Measurements from ENCODE around the gene BMP2K. TPM values are rescaled to one million over a fixed set of nuclear protein-coding genes. Genes with fewer than 3 reads are reported as not detected.

Gene BMP2K
- total RNA-seq, 1 experiment from 2014 or later, result 45.6 TPM

DNA sequence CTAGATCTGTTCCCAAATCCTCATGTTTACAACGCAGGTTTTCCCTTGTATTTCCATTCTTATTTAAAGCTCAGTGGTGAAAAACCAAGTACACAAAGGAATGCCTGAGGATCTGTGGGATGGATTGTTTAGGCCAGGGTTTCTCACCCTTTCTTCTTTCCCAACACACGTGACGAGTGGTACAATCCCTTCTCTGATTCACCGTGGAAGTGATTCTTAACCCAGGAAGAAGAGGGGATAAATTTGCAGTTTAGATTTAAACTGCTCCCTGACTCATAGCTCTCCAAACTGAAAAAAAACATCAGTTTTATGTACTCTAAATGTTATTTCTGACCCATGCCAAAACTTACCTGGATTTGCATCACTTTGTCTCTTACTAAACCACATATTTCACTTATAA lies 146.1 kb downstream of the BMP2K start:
- H3K27ac Mint-ChIP-seq (ENCODE audit: unreplicated experiment), result no peak overlapping the region
- CTCF ChIA-PET, result no interaction called here
- H3K4me1 Mint-ChIP-seq (ENCODE audit: low read depth, unreplicated experiment), result no peaks in the 10 kb centered on the region
- POLR2A ChIA-PET, result no interaction called here
- no peak for DNase-seq
- intact Hi-C loops (cut with micrococcal nuclease; ENCODE audit: unreplicated experiment), result loop anchor here (5.0 kb wide), 1 partner anchor 310 kb away; no protein-coding TSS in a partner anchor
- Histone ChIP-seq H3K36me3 (ENCODE audit: control insufficient read depth, insufficient read depth, low read length) (no peaks in the 10 kb centered on the region), H3K9me3 (no peaks in the 10 kb centered on the region), H3K4me3 (ENCODE audit: low read depth, low read length) (no peak overlapping the region), H3K4me1 (no peaks in the 10 kb centered on the region), H3K27me3 (replicated peaks; ENCODE audit: control insufficient read depth, insufficient read depth, low read length) (no peaks in the 10 kb centered on the region)
- no TSS peak for BruUV-seq (replicated peaks)
- no peaks in the 10 kb centered on the region for H3K27me3 Mint-ChIP-seq (ENCODE audit: insufficient read depth, unreplicated experiment)
- H3K4me3 Mint-ChIP-seq (ENCODE audit: unreplicated experiment), result no peak overlapping the region
- peaks cover 6% of the 10 kb centered on the region for H3K36me3 Mint-ChIP-seq (ENCODE audit: insufficient read depth, unreplicated experiment)
- TF ChIP-seq CTCF (IDR thresholded peaks at IDR 0.05; ENCODE audit: insufficient read depth in 1 of 2, low read depth in 1 of 2, low read length in 1 of 2, severe bottlenecking in 1 of 2, unreplicated experiment in 1 of 2), result no peak
- no peaks in the 10 kb centered on the region for H3K9me3 Mint-ChIP-seq (ENCODE audit: unreplicated experiment)

DNA sequence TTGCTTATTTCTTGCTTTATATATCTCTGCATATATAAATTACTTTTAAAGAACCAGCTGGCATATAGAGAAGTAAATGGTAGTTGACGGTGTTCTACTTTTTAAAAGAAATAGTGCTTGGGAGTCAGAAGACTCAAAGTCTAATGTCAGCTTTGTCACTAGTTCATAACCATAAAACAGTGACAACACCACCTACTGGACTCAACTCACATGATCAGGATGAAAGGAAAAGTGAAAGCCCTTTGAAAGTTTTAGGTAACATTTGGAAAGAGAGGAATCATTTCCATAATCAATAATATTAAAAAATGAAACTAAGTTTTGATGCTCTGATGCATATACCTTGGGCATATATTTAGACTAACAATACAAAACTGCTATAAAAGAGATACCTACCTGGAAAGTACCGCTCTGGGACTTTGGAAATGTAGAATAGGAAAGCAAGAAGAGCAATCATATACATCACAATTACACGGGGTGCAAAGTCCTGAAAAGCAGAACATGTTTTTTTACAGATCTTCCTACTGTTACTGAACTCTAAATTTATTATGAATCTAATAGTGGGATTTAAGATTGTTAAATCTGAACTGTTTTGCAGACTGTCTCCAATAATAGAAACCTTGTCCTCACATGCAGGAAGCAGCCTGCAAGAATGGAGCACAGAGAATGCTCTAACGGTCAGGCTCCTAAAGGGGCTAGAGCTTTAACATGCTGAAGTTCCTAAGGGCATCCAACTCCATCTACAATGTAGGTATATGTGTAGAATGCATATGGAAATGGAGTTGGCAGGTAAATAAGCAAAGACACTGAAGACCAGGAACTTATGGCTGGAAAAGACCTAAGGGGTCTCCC lies 147.5 kb downstream of the BMP2K start:
- Histone ChIP-seq H3K4me1 (no peaks in the 10 kb centered on the region), H3K36me3 (ENCODE audit: control insufficient read depth, insufficient read depth, low read length) (no peaks in the 10 kb centered on the region), H3K4me3 (ENCODE audit: low read depth, low read length) (no peak overlapping the region), H3K27me3 (replicated peaks; ENCODE audit: control insufficient read depth, insufficient read depth, low read length) (no peaks in the 10 kb centered on the region), H3K9me3 (no peaks in the 10 kb centered on the region)
- H3K4me1 Mint-ChIP-seq (ENCODE audit: low read depth, unreplicated experiment), result no peaks in the 10 kb centered on the region
- no peak for DNase-seq
- TF ChIP-seq CTCF (IDR thresholded peaks at IDR 0.05; ENCODE audit: insufficient read depth in 1 of 2, low read depth in 1 of 2, low read length in 1 of 2, severe bottlenecking in 1 of 2, unreplicated experiment in 1 of 2), result peak in 1 of 2 experiments; percentile 10
- CTCF ChIA-PET, result interaction anchor here (1.0 kb wide), 1 partner anchor 929 kb away, joined by 3 read pairs; no protein-coding TSS in a partner anchor
- no peak overlapping the region for H3K4me3 Mint-ChIP-seq (ENCODE audit: unreplicated experiment)
- H3K9me3 Mint-ChIP-seq (ENCODE audit: unreplicated experiment), result no peaks in the 10 kb centered on the region
- peaks cover 7% of the 10 kb centered on the region for H3K36me3 Mint-ChIP-seq (ENCODE audit: insufficient read depth, unreplicated experiment)
- intact Hi-C loops (cut with micrococcal nuclease; ENCODE audit: unreplicated experiment), result loop anchor here (5.0 kb wide), 1 partner anchor 311 kb away; no protein-coding TSS in a partner anchor
- no peaks in the 10 kb centered on the region for H3K27me3 Mint-ChIP-seq (ENCODE audit: insufficient read depth, unreplicated experiment)
- H3K27ac Mint-ChIP-seq (ENCODE audit: unreplicated experiment), result no peak overlapping the region
- BruUV-seq (replicated peaks), result no TSS peak
- POLR2A ChIA-PET, result no interaction called here

DNA sequence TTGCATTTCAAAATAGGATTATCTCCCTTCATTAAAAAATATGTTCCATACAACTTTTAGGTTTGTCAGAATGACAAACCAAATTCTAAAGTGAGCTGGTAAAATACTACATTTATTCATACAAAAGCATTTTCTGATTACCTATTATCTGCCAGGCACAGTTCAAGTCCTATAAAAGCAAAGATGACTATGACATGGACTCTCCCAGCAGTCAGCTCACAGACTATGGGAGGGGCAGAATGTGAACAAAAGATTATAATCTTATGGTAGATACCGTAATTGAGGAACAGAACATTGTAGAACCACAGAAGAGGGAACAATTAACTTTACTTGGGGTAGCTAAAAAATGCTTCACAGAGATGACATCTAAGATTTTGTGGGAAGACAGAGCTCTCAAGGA lies 150.7 kb downstream of the BMP2K start:
- no peak for TF ChIP-seq CTCF (IDR thresholded peaks at IDR 0.05; ENCODE audit: insufficient read depth in 1 of 2, low read depth in 1 of 2, low read length in 1 of 2, severe bottlenecking in 1 of 2, unreplicated experiment in 1 of 2)
- POLR2A ChIA-PET, result no interaction called here
- no TSS peak for BruUV-seq (replicated peaks)

More for the DNA sequence above, 150.7 kb downstream of the BMP2K start:
- H3K27ac Mint-ChIP-seq (ENCODE audit: unreplicated experiment), result no peak overlapping the region
- H3K4me1 ChIP-seq, result no peaks in the 10 kb centered on the region
- no peaks in the 10 kb centered on the region for H3K4me1 Mint-ChIP-seq (ENCODE audit: low read depth, unreplicated experiment)
- no peaks in the 10 kb centered on the region for H3K9me3 ChIP-seq
- intact Hi-C loops (cut with micrococcal nuclease; ENCODE audit: unreplicated experiment), result no loop called here
- CTCF ChIA-PET, result interaction anchor here (0.7 kb wide), 1 partner anchor 436 kb away, joined by 3 read pairs; no protein-coding TSS in a partner anchor
- DNase-seq, result no peak
- no peaks in the 10 kb centered on the region for H3K27me3 ChIP-seq (replicated peaks; ENCODE audit: control insufficient read depth, insufficient read depth, low read length)
- no peaks in the 10 kb centered on the region for H3K27me3 Mint-ChIP-seq (ENCODE audit: insufficient read depth, unreplicated experiment)
- no peak overlapping the region for H3K4me3 Mint-ChIP-seq (ENCODE audit: unreplicated experiment)
- H3K4me3 ChIP-seq (ENCODE audit: low read depth, low read length), result no peak overlapping the region
- no peaks in the 10 kb centered on the region for H3K9me3 Mint-ChIP-seq (ENCODE audit: unreplicated experiment)
- peaks cover 15% of the 10 kb centered on the region for H3K36me3 Mint-ChIP-seq (ENCODE audit: insufficient read depth, unreplicated experiment)
- no peaks in the 10 kb centered on the region for H3K36me3 ChIP-seq (ENCODE audit: control insufficient read depth, insufficient read depth, low read length)
